Stomach smooth muscle (tissue), 2 donors: ENCODE results near the gene SNED1.

Experiments used
- H3K27ac ChIP-seq: one replicate; pipeline ENCODE4 v1.7.0; 2013; ENCODE audit warnings: mild to moderate bottlenecking, low read length, inconsistent platforms
- H3K27me3 ChIP-seq, 2 donors: one replicate each; pipeline ENCODE4 v1.7.0; 2013; ENCODE audit warnings: low read length in 2 of 2; ENCODE audit not compliant: insufficient read depth in 2 of 2, control insufficient read depth in 1 of 2
- H3K36me3 ChIP-seq, 2 donors: one replicate each; pipeline ENCODE4 v1.7.0; 2013; ENCODE audit warnings: low read length in 2 of 2; ENCODE audit not compliant: control insufficient read depth in 2 of 2, insufficient read depth in 2 of 2
- H3K4me1 ChIP-seq: one replicate; pipeline ENCODE4 v1.7.0; 2013; ENCODE audit warnings: low read length; ENCODE audit not compliant: control insufficient read depth, insufficient read depth
- H3K4me3 ChIP-seq, 2 donors: one replicate each; pipeline ENCODE4 v1.7.0; 2013; ENCODE audit warnings: low read length in 2 of 2
- H3K9ac ChIP-seq, 2 donors: one replicate each; pipeline ENCODE4 v1.7.0; 2013; ENCODE audit warnings: low read length in 2 of 2, mild to moderate bottlenecking in 1 of 2
- H3K9me3 ChIP-seq, 2 donors: one replicate each; pipeline ENCODE4 v1.7.0; 2013; ENCODE audit warnings: low read length in 2 of 2; ENCODE audit not compliant: control insufficient read depth in 2 of 2
- donor health status: healthy.
- donor health status: Pancreatic carcinoma.

SNED1 gene

GRCh38 chr2:240962300-240963064, 35.9 kb upstream of the SNED1 start:
- no peak overlapping the region for H3K9ac ChIP-seq
- no peaks in the 10 kb centered on the region for H3K9me3 ChIP-seq
- H3K27ac ChIP-seq: no peak overlapping the region
- peaks cover 19% of the 10 kb centered on the region for H3K4me1 ChIP-seq
- no peaks in the 10 kb centered on the region for H3K36me3 ChIP-seq
- H3K27me3 ChIP-seq: peaks cover 0 to 9% of the 10 kb centered on the region in 2 donors
- H3K4me3 ChIP-seq: no peak overlapping the region

DNA sequence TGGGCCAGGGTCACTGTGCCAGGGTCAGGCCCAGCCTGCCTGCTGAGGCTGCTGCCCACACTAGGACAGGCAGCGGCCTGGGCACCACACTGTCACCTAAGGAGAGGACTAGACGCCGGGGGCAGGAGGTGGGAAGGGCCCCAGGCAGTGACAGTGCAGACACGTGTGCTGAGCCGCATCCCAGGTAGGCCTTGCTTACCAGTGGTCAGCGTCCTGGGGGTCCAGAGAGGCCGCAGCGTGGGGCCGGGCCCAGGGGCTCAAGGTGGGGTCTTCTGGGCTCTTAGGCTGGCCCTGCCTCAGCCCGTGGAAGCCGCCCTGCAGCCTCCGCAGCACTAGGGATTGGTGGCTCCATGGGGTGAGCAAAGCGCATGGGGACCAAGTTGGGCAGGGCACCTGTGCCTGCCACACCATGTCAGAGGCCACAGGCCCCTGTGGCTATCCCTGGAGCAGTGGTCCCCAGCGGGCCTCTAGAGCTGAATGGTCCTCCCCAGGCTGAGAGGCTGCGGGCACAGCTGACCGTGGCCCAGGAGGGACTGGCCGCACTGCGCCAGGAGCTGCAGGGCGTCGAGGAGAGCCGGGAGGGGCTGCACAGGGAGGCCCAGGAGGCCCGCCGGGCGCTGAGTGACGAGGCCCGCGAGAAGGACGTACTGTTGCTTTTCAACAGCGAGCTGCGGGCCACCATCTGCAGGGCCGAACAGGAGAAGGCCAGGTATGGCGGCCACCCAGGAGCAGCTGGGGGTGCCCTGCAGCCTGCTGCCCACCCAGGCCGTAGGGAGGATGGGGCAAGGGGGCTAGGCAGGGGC, 35.2 kb upstream of the SNED1 start:
- H3K4me3 ChIP-seq: no peak overlapping the region
- H3K9ac ChIP-seq: no peak overlapping the region
- peaks cover 19% of the 10 kb centered on the region for H3K4me1 ChIP-seq
- H3K9me3 ChIP-seq: no peaks in the 10 kb centered on the region
- peaks cover 0 to 9% of the 10 kb centered on the region in 2 donors for H3K27me3 ChIP-seq
- no peak overlapping the region for H3K27ac ChIP-seq
- H3K36me3 ChIP-seq: no peaks in the 10 kb centered on the region

DNA sequence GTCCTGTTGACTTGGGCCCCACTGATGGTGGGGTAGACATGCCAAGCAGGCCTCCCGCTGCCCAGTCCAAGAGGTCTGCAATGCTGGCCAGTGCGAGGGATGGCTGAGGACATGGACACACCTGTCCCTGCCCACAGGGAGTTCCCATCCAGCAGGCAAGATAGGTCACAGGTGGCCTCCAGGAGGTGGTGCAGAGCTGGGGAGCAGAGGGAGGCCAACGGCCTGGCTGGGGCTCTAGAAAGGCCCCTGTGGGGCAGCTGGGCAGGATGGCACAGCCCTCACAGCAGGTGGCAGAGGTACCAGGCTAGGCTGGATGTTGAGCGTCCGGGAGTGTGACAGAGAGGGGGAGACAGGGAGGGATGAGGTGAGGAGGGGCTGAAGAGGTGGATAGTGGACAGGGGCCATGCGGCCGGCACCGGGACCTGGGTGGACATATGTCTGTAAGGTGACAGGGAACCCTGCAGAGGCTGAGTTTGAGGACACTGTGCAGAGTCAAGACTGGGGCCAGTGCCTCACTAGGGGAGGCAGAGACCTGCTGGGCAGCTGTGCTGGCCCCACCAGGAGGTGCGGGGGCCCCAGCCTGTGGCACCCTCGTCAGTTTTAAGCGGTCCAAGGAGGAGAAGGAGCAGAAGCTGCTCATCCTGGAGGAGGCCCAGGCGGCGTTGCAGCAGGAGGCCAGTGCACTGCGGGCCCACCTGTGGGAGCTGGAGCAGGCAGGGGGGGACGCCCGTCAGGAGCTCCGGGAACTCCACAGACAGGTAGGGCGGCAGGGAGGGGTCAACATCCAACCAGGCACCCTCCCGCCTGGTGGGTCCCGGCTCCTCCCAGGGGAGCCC, 34.3 kb upstream of the SNED1 start:
- Histone ChIP-seq H3K4me1 (peaks cover 19% of the 10 kb centered on the region), H3K36me3 (no peaks in the 10 kb centered on the region), H3K4me3 (no peak overlapping the region), H3K27ac (no peak overlapping the region), H3K27me3 (peaks cover 0 to 9% of the 10 kb centered on the region in 2 donors), H3K9ac (no peak overlapping the region), H3K9me3 (no peaks in the 10 kb centered on the region)

- H3K9ac ChIP-seq: no peak overlapping the region
- H3K36me3 ChIP-seq: no peaks in the 10 kb centered on the region
- peaks cover 17% of the 10 kb centered on the region for H3K4me1 ChIP-seq
- H3K4me3 ChIP-seq: no peak overlapping the region
- H3K27me3 ChIP-seq: peaks cover 0 to 5% of the 10 kb centered on the region in 2 donors
- H3K9me3 ChIP-seq: no peaks in the 10 kb centered on the region
- H3K27ac ChIP-seq: no peak overlapping the region
These were observed 33.6 kb upstream of the SNED1 start for GRCh38 chr2:240964704-240965295.

DNA sequence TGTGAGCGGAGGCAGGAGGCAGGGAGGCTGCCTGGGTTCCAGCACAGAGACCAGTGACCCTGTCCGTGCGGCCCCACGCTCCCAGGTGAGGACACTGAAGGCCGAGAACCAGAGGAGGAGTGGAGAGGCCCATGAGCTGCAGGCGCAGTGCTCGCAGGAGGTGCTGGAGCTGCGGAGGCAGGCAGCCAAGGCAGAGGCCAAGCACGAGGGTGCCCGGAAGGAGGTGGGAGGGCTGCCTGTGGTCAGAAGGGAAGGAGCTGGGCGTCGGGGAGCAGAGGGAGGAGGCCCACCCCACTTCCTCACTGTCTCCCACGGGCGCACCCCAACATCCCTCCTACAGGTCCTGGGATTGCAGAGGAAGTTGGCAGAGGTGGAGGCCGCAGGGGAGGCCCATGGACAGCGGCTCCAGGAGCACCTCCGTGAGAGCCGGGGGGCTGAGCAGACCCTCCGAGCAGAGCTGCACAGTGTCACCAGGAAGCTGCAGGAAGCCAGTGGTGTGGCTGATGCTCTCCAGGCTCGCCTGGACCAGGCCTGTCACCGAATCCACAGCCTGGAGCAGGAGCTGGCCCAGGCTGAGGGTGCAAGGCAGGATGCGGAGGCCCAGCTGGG, 33.0 kb upstream of the SNED1 start:
- Histone ChIP-seq H3K9ac (no peak overlapping the region), H3K4me3 (no peak overlapping the region), H3K27ac (no peak overlapping the region), H3K9me3 (no peaks in the 10 kb centered on the region), H3K4me1 (peaks cover 11% of the 10 kb centered on the region), H3K36me3 (no peaks in the 10 kb centered on the region), H3K27me3 (peaks cover 0 to under 1% of the 10 kb centered on the region in 2 donors)

DNA sequence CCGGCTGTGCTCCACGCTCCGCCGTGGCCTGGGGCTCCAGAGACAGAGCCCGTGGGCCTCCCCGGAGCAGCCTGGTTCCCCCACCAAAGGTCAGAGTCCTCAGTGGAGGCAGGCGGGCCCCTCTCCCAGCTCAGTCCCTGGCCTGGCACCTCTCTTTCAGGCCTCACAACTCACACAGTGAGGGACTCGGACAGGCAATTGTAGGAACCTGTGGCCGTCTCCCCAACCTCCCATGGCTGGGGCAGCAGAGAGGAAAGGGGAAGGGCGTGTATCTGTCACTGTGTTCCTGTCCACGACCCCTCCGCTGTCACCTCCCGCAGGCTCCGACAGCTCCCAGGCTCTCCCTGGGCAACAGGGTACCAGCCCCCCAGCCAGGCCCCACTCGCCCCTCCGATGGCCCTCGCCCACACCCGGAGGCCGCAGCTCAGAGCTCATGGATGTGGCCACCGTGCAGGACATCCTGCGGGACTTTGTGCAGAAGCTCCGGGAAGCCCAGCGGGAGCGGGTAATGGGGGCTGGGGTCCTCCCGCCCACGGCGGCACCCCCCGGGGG, 32.4 kb upstream of the SNED1 start:
- Histone ChIP-seq H3K27me3 (no peaks in the 10 kb centered on the region), H3K36me3 (no peaks in the 10 kb centered on the region), H3K4me3 (no peak overlapping the region), H3K4me1 (peaks cover 8% of the 10 kb centered on the region), H3K9ac (no peak overlapping the region), H3K9me3 (no peaks in the 10 kb centered on the region), H3K27ac (no peak overlapping the region)

DNA sequence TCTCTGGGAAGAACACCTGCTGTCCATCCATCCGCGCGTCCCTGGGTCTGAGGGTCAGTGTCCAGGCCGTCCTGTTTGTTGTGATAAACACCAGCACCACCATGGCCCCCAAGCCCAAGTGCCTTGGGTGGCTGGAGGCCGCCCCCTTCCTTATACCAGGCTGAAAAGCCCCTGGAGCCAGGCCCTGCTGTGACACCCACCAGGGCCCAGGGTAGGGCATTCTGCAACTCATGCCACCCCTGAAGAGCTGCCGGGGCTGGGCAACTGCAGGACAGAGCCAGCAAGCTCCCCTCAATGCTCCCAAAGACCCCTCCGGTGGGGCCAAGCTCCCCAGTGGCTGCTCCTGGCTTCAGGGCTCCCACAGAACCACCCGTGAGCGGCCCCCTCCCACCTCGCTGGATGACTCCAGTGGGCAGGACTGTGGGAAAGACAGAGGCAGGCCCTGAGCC, 31.9 kb upstream of the SNED1 start:
- H3K9ac ChIP-seq: no peak overlapping the region
- H3K4me3 ChIP-seq: no peak overlapping the region
- H3K9me3 ChIP-seq: no peaks in the 10 kb centered on the region
- no peaks in the 10 kb centered on the region for H3K36me3 ChIP-seq
- H3K27me3 ChIP-seq: no peaks in the 10 kb centered on the region
- peaks cover 4% of the 10 kb centered on the region for H3K4me1 ChIP-seq
- H3K27ac ChIP-seq: no peak overlapping the region

GRCh38 chr2:240966906-240967680, 31.3 kb upstream of the SNED1 start:
- Histone ChIP-seq H3K27me3 (no peaks in the 10 kb centered on the region), H3K4me3 (no peak overlapping the region), H3K36me3 (no peaks in the 10 kb centered on the region), H3K9ac (no peak overlapping the region), H3K4me1 (peaks cover 2% of the 10 kb centered on the region), H3K9me3 (no peaks in the 10 kb centered on the region), H3K27ac (no peak overlapping the region)

GRCh38 chr2:240967681-240968621, 30.5 kb upstream of the SNED1 start:
- Histone ChIP-seq H3K27ac (no peak overlapping the region), H3K27me3 (peaks cover 0 to 4% of the 10 kb centered on the region in 2 donors), H3K36me3 (no peaks in the 10 kb centered on the region), H3K4me3 (no peak overlapping the region), H3K9me3 (no peaks in the 10 kb centered on the region), H3K9ac (no peak overlapping the region), H3K4me1 (no peaks in the 10 kb centered on the region)
